Muscle of arm (tissue), 12 donors: Measurements from ENCODE around the gene ACVR1. TPM values are rescaled to one million over a fixed set of nuclear protein-coding genes. Genes with fewer than 3 reads are reported as not detected.

Experiments used
- DNase-seq: peaks from one replicate; pipeline ENCODE4 v3.0.0-alpha.2; 2013
- polyA plus RNA-seq, 12 donors: library from polyadenylated mRNA; unstranded; fragments of 120-200 nt; gene quantifications; one replicate each; pipeline ENCODE4 v1.2.1, GENCODE V29; 2013; ENCODE audit not compliant: insufficient read length in 12 of 12

Gene ACVR1
- polyA plus RNA-seq, 12 donors, result 24.4 to 43.0 (median 32.5) TPM; not detected in 1

DNA sequence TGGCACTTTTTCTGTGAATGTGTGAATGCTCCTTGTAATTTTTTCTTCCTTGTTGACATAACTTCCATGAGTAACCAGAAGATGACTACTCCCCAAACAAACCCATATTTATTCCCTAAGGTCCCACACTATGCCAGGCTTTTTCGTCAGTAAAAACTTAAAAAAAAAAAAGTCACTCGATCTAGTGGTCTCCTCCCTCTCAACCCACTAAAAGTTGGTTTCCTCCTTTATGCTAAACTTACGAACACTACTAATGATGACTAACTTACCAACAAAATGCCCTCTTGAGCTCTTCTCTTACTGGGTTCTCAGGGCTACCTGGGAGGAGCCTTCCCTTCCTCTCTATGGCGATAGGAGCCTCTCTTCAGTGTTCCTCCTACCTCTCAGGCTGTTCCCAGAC, 18.2 kb downstream of the ACVR1 start:
- no peak for DNase-seq

DNA sequence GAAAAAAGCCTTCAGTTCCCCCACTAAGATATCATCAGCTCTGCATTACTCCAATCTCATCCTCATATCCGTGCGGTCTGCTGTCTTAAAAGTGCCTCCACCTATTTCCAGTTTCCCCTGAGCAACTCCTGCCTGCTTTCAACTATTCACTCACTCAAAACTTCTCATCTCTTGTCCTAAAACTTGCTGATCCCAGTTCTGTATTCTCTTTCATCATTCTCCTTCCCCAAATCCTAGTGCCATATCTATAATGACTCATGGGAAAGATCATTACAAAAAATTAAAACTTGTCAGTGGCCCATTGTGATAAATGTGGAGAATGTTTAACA, 20.0 kb downstream of the ACVR1 start:
- no peak for DNase-seq

DNA sequence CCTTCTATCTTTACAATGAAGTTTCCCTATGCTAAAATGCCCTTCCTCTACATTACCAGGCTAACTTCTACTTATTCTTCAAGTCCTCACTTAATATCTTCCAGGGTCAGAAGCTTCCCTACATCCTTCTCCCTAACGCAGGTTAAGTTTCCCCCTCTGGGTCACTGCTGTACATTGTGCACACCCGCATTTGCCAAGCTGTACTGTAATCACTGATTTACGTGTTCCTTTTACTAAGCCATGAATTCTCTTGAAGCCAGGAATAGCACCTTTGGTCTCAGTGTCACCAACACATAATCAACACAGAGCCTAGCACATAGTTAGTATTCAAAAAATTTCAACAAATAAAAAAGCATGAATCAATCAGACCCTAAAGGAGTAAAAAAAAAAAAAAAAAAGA, 22.3 kb downstream of the ACVR1 start:
- no peak for DNase-seq

DNA sequence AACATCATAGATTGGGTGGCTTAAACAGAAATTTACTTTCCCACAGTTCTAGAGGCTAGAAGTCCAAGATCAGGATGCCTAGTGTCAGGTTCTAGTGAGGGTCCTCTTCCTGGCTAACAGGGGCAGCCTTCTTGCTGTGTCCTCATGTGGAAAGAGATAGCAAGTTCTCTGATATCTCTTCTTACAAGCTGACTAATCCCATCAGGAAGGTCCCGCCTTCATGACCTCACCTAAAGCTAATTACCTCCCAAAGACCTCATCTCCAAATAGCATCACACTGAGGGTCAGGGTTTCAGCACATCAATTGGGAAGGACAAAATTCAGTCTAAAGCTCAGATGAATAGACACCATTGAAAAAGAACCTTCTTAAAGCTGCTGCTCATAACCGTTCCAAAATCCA, 22.9 kb downstream of the ACVR1 start:
- DNase-seq, result no peak

DNA sequence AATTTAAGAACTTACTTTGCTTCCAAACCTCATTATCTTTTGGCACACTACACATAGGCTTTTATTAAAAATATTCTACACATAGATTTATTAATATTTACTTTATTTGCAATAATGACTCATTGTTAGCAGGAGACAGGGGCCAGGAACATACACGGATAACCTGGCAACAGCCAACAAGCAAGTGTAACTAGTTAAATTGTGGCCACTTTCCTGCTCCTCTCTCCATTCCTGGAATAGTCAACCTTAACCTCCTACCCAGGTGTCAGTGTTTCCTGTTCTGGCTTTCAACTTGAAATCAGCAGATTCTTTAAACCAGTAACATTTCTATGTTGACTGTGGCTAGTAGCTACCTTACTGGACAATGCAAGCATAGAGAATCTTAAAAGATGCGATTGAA, 26.5 kb downstream of the ACVR1 start:
- DNase-seq, result no peak

DNA sequence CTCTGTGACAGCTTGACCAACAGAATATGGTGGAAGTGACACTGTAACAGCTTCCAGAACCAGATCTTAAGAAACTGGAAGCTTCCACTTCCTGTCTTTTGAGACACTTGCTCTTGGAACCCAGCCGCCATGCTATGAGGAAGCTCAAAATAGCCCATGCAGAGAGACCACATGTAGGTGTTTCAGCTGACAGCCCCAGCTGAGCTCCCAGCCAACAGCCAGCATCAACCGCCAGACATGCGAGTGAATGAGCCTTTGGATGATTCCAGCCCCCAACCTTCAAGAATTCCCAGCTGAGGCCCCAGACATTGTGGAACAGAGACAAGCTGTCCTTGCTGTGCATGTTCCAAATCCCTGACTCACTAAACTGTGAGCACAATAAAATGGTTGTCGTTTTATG, 27.9 kb downstream of the ACVR1 start:
- DNase-seq, result no peak

DNA sequence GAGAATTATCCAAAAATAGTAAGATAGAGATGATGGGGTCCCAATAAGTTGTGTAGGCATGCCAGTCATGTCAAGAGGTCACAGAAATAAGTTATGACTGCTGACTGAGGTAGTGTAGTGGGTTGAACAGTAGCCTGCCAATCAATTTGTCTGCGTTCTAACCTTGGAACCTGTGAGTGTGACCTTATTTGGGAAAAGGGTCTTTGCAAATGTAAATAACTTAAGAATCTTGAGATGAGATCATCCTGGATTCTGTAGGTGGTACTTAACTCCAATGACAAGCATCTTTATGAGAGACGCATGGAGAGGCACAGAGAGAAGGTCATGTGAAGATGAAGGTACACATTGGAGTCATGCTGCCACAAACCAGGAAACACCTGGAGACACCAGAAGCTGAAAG, 31.0 kb downstream of the ACVR1 start:
- DNase-seq, result no peak

DNA sequence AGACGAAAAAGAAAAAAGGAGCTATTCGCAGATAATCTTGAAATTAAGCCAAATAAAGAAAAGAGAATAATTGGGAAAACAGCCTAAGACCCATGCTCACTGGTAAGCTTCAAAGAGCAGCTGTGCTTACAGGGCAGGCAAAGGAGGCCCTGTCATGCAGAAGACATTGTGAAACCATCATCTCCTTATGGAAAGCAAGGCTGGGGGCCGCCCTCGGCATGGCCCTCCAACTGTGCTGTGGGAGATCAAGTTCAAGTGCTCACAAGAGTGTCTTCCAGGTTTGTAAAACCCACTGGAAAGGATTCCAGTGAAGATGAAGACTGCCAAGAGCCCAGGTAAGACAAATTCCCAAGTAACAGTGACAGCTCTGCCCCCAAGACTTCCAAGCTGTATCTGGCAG, 32.2 kb downstream of the ACVR1 start:
- DNase-seq, result no peak

DNA sequence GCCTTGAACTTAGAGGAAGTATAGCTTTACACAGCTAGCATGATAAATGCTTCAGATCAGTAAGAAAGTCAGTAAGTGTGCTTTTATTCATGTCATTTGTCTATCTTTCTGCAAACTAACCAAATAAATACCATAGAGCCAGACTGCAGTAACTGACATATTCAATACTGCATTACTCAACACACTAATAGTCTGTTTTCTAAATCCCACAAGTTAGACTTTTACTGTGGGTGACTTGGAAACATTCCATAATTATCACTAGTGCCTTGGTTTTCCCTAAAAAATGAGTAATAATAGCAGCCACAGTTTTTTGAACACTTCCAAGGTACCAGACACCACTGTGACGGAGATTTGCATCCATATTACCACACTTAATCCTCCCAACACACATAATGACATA, 33.0 kb downstream of the ACVR1 start:
- no peak for DNase-seq

DNA sequence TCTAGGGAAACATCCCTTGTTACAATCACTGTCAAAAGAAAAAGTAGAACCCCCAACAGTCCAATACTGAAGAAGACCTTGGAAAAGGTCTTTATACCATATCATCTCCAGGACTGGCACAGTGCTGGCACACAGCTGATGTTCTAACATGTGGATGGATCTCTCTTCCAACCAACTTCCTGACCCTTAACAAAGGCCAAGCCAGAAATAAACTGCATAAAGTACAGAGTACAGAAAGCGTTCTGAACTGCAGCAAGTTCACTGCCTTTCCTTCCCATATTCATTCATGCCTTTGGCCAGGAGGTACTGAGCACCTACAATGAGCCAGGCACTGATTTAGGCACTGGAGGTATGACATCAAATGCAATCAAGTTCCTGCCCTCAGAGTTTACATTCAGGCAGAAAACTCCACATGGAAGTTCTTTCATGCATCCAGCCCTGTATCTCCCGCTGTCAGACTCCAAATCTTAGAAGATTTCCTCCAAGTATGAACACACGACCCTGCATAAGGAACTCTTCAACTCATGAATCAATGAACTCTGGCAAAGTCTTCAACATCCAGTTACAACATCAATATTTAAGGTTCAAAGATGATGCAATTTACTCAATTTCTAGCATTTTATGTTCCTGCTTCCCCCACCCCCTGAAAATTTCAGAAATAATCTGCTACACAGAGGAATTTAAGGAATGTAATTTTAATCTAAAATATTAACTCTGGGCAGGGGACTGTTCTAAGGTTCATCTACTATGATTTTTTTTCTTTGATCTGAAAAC, 33.8 kb downstream of the ACVR1 start:
- DNase-seq, result no peak

DNA sequence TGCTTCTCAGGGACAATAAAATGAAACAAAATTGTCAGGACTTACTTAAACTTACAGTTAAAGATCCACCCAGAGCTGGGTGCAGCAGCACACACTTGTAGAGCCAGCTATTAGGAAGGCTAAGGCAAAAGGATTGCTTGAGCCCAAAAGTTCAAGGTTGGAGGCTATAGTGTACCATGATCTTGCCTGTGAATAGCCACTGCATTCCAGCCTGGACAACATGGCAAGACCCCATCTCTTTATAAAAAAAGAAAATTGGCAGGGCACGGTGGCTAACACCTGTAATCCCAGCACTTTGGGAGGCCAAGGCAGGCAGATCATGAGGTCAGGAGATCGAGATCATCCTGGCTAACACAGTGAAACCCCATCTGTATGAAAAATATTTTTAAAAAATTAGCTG, 34.6 kb downstream of the ACVR1 start:
- no peak for DNase-seq

DNA sequence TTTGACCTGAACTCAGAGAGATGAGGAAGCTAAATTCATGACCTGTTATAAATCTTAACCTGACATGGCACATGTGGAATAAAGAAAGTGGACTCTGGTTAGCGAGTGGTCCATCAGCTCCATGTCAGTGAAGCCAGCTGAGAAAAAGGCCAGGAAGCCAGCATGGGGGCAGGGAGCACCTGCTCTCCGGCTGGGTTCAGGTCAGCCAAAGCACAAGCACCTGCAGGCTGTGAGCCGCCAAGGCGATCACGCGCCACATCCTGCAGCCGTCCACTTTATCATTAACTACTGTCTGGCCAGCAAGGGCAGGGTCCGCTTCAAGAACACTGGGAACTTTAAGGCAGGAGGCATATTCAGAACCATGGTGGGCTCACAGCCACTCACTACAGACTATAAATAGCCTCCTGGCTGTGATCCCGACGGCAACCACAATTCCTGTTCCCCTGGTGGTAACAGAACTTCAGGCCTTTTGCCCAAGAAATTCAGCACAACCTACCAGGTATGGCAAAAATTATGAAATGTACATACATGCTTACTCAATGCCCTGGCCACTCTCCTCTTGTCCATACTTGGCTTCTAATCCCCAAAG, 35.5 kb downstream of the ACVR1 start:
- peak; percentile 63 for DNase-seq

DNA sequence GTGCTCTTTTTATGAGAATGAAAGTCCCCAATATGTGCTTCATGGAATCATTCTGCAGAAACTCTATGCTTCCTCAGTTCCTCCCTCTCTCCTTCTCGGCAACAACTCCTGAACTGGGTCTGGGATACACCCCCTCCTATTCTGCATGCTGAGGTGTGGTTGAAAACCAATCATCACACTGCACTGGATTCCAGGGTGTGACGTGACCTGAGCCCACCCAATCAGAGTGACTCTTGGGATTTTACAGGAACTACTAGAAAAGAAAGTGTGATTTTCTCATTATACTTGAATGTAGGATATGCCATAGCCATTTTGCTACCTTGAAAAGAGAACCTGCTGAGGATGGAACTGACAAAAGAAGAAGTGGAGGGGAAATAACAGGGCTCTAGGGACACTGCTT, 36.3 kb downstream of the ACVR1 start:
- DNase-seq, result no peak

DNA sequence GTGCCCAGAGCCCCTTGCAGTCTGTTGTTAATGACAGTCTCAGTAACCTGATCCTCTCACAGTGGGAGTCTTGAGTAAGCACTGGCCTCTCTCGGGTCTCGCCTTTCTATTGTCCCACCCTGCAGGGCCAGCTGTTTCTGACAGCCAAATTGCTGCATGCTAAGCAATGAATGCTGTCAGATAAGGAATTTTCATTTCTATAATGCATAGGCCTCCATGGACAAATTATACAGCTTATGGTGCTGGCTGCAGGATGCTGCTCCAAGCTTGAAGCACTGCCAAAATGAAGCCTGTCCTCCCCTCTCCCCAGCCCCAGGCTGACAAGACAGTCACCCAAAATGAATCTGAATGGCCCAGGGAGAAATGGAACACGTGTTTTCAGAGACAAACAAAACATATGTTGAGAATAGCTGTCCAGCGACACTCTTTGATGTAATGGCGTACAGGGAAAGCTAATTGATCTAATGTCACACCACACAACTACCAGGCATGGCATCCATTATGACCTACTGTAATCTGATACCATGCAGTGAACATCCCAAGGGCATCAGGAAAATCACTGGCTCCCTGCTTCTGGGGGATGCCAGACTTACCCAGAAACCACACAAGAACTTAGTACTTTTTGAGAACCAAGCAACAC, 36.8 kb downstream of the ACVR1 start:
- peak; percentile 66 for DNase-seq

DNA sequence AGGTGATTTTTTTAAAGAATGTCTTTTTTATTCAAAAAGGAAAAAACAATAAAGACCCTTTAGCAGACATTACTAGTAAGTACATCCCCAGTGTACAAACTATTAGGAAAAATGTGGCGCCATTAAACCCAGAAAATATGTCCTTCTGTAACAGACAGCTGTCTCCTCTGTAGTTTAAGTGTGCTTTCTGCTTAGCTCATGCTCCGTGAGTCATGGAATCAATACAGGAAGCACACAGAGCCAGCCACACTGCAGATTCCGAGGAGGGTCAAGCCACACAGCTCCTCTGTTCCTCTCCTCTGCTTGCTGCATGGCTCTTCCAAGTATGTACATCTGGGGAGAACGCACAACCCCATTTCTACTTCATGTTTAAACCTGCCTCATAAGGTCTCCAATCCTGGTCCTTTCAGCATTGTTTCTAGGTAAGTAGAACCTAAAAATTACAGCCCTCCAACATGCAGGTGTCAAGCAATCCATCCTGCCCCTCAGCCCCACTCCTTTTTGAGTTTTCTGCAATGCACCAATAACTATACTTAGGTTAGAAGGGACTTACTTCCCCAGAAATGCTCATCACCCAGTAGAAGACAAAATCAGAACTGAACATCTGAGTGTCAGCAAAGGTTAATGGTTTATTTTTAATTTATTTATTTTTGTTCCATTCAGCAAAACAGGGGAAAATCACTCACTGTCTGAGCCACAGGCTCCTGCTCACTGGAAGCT, 37.5 kb downstream of the ACVR1 start:
- DNase-seq, result peak; percentile 71

DNA sequence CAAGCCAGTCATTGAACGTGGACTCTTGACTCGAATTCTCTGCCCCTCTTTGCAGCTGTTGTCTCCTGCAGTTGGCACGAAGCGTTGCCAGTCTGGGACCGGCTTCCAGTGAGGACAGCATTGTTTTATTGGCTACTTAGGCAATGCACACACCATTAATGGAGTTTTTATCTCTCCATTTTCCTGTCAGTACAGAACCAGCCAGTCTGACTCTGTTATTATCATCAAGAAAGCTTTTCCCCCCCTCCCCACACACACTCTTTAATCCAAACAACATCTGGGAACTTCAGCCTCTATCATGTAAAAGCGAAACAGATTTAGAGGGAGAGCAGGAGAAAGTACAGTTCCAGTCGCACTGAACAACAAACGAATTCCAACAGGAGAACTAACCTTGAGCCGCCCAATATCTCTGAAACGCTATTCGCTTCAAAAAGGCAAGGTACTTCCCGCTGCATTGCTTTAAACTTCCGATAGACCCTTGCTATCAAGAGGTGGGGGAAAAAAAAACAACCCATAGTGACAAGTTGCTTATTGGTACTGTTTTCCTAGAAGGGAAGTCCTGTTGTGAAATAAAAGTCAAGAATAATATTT, 38.2 kb downstream of the ACVR1 start:
- DNase-seq, result peak; percentile 56

DNA sequence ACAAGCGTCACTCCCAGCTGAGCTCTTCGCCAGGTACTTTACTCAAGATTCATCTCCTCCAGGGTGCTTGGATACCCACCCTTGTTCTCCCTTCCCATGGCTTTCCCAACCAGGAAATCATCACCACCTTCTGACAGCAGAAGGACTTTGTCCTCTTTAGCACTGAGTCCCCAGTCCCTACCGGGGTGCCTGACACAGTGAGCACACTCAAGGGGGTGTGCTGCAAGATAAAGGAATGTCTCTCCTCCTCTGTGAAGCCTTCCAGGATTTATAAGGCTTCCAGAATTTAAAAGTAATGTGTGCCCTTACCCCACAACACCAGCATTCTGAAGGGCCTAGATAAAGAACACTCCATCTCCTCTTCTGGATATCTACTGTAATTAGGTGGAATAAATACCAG, 39.6 kb downstream of the ACVR1 start:
- DNase-seq, result no peak

DNA sequence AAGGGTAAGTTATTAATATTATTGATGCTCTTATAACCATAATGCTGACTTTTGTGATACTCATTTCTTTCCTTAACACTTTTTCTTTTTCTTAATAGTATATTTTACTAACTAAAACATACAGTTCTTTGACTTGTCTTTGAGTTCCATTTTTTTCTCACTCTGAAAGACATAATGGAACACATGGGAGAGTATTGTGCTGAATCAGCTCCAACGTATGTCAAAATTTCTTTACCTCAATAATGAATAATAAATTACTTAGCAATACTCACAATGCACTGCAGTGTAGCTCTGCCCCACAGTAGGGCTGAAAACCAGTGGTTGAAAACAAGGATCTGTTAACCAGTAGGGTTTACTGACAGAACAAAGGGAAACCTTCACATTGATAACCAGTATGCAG, 40.7 kb downstream of the ACVR1 start:
- DNase-seq, result no peak

DNA sequence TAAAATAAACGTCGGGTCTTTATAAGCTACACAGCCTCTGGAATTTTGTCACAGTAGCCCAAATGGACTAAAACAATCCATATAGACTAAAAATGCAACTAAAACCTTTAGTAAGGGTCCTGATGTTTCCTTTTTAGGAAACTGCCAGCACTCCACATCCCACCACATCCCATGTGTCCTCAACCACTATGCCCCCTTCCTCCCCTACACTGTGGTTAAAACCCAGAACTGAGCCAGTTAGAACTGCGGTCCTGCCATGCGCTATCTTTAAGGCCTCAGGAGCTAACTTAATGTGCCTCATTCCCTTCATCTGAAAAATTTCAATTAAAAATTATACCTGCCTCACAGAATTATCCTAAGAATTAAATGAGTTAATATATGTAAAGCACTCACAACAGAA, 41.1 kb downstream of the ACVR1 start:
- no peak for DNase-seq

DNA sequence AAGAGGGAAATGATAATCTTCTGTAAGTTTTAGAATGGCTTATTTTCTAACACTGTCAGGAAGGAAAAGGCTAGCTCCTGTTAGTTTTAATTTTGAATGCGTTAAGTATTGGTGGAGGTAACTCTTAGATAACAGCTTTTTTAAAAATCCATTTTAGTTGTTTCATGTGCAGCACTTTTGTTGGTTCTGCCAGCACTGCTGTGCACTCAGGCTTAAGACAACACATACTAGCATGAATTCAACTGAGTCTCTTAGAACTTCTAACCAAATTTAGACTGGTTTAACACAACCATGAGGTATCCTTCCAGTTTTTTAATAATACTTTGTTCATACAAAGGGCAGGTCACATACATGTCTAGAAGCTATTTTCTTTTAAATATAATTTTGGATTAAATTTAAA, 42.4 kb downstream of the ACVR1 start:
- no peak for DNase-seq

DNA sequence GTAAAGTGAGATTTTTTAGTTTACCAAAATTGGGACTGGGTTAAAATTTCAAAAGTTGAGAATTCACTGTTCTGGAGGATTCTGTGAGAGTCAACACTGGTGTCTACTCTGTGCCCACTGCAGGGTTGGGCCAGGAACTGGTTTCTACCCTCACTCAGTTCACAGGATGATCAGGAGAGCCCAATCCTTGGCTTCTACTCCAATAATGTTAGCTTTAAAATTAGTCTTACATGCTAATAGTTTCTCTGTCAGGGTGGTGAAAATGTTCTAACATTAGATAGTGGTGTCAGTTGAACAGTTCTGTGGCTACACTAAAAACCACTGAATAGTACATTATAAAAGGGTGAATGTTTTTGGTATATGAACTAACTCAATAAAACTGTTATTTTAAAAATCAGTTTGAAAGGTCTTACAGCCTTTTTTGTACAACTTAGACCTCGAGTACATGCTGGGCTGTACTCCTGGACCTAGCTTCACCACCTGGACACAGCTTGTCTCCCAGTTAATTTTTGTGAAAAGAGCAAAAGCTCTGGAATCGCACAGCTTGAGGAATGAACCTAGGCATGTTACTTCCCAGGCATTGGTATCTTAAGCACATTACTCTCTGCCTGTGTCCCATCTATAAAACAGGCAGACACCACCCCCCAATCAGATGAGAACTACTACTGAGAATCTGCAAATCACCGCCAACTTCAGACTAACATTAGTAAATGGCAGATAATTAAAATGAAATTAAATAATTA, 44.4 kb downstream of the ACVR1 start:
- DNase-seq, result no peak
